CD4-positive, alpha-beta T cell treated with Interleukin-10 for 1 hour (primary cell): Measurements from ENCODE around the gene CLDN19.

Experiments used
- DNase-seq: peaks from one replicate; pipeline ENCODE4 v3.0.0-alpha.2; 2020

CLDN19 gene

DNA sequence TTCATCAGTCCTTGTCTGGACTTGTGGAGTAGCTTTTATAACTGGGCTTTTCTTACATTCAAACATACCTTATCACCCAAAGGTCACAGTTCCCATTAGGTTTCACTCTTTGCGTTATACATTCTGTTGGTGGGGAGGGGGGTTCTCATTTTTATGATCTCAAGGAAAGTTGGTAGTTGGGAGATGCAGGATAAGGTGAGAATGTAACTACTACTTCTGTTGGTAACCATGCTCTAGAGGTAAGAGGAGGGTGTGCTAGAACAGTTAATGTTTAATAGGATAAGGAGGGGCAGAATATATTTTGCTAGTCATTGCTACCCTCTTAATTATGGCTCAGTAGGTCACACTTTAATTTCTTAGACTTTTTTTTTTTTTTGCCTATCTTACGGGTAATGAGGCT lies 47.1 kb downstream of the CLDN19 start:
- DNase-seq, result no peak

DNA sequence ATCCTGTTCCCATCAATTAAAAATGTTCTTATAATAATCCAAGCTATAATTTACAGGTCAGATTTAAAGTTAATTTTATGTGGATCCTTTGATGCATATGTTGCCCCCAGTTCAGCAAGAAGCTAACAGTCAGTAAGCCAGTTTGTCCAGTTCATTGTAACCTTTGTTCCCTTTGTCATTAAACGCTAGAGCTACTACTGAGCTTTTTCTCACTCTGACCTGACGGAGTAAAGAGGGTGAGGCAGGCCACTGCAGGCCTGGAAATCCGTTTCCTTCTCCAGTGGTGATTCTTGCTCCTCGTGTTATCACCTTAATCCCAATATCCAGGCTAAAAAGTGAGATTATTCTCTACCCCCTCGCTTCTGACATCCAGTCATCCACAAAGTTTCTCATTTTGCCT lies 47.6 kb downstream of the CLDN19 start:
- DNase-seq, result no peak

GRCh38 chr1:42691157-42691498 lies 48.9 kb downstream of the CLDN19 start:
- no peak for DNase-seq

DNA sequence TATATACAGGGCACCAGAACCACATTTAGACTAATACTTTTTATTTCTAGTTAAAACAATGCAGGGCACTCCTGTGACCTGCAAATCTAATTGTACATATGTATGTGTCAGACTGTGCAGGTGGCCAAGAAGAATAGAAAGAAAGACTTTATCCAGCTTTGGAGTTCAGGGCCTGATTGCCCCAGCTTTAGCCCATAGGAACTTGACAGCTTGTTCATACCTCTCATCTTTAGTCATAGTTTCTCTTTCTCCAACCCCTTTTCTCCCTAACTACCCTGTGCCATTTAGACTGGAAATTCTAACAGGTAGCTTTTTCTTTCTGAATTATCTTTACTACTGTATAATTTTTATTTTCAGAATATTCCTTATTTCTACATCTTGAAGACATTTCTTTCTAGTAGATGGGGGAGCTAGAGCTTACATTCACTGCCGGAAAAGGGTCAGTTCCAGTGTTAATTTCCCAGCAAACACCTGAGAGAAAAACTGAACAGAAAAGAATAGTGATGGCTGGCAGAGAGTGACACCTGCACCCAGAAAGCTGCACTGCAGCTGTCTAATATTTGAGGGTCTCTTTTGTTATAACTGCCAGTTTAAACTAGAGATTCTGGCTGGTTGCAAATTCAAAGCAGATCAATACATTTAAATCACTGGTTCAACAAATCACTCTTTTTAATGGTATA lies 49.4 kb downstream of the CLDN19 start:
- DNase-seq, result no peak

DNA sequence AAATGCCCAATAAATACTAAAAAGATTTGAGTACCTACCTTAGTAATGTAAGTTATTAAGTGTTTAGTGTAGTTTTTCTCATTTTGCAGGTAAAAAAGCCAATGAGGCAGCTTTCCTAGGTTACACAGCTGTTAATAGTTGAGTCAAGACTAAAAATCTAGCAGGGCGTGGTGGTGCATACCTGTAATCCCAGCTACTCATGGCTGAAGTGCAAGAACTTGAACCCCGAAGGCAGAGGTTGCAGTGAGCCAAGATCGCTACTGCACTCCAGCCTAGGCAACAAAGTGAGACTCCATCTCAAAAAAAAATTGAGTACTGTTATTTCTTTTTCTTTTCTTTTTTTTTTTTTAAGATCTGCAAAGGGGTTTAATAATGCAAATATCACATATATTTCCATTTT lies 50.1 kb downstream of the CLDN19 start:
- DNase-seq, result no peak

GRCh38 chr1:42686418-42686817 lies 53.6 kb downstream of the CLDN19 start:
- DNase-seq, result no peak

DNA sequence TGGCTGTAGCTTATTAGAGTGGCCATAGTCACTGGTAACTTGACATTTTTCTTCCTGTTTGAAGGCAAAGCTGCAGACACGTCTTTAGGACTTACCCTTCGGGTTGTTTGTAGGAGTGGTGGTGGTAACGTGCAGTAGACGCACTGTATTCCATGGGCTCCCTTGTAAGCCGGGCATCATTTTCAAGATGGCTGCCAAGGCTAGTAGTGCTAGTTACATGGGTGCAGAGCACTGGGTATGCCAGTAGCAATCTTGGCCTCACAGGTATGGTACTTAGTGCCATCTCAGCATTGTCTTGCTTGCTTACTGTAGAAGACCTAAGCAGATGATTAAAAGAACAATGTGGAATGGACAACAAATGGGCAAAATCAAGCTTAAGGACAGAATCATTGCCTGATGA lies 55.9 kb downstream of the CLDN19 start:
- DNase-seq, result peak; percentile 26
